Retinal pigment epithelial cell (primary cell): ENCODE data around the gene PKD2L2.
A peak's percentile ranks its signal among the peaks of the same experiment; 100 is the strongest.

Source experiments
- DNase-seq: peaks from one replicate; pipeline ENCODE4 v3.0.0-alpha.2; 2010; ENCODE audit warnings: low read depth
- H3K4me3 ChIP-seq: 2 replicates; pipeline ENCODE4 v1.5.1; 2011; ENCODE audit warnings: mild to moderate bottlenecking, low read length, control low read depth, moderate library complexity
- TF ChIP-seq, protein P1 (sequence below): conservative IDR thresholded peaks from 2 replicates; pipeline ENCODE4 v1.5.1; 2011; ENCODE audit warnings: low read depth, low read length, control low read depth, inconsistent platforms

Gene PKD2L2

DNA sequence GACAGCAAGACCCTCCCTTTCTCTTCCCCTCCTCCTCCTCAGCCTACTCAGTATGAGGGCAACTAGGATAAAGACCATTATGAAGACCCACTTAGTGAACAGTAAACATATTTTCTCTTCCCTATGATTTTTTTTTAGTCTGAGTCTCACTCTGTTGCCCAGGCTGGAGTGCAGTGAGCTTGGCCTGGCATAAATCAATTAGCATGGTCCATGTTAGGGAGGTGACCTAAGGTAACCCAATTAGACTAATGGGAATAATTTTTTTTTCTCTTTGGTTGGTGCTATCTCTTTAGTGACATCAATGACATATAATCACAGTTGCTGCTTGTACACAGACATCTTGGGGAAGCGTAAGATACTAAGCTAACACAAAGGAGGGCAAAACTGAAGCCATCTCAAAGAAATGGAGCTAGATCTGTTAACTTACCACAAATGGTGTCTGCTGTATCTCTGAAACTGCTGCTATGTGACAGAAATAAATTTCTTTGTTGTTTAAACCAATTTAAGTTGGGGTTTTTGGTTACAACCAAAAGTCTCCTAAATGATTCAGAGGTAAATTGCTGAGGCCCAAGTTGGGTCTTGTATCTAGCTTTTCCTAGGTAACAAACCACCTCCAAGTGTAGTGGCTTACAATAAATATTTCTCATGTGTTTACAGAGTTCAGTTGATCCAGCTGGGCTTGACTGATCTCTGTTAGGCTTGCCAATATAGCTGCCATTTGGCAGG is 13.3 kb downstream of the PKD2L2 start:
- no peak overlapping the region for H3K4me3 ChIP-seq
- no peak for DNase-seq
- TF ChIP-seq, protein P1, sequence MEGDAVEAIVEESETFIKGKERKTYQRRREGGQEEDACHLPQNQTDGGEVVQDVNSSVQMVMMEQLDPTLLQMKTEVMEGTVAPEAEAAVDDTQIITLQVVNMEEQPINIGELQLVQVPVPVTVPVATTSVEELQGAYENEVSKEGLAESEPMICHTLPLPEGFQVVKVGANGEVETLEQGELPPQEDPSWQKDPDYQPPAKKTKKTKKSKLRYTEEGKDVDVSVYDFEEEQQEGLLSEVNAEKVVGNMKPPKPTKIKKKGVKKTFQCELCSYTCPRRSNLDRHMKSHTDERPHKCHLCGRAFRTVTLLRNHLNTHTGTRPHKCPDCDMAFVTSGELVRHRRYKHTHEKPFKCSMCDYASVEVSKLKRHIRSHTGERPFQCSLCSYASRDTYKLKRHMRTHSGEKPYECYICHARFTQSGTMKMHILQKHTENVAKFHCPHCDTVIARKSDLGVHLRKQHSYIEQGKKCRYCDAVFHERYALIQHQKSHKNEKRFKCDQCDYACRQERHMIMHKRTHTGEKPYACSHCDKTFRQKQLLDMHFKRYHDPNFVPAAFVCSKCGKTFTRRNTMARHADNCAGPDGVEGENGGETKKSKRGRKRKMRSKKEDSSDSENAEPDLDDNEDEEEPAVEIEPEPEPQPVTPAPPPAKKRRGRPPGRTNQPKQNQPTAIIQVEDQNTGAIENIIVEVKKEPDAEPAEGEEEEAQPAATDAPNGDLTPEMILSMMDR = no peak

DNA sequence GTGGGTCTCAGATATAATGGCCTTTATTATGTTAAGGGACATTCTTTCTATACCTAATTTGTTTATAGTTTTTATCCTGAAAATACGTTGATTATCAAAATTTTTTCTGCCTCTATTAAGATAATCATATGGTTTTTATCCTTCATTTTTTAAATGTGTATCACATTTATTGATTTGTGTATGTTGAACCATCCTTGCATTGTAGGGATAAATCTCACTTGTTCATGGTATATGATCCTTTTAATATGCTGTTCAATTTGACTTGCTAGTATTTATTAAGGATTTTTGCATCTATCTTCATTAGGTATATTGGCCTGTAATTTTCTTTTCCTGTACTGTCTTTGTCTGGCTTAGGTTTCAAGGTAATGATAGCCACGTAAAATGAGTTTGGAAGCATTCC is 25.5 kb downstream of the PKD2L2 start:
- TF ChIP-seq, protein P1 = no peak
- DNase-seq = no peak

DNA sequence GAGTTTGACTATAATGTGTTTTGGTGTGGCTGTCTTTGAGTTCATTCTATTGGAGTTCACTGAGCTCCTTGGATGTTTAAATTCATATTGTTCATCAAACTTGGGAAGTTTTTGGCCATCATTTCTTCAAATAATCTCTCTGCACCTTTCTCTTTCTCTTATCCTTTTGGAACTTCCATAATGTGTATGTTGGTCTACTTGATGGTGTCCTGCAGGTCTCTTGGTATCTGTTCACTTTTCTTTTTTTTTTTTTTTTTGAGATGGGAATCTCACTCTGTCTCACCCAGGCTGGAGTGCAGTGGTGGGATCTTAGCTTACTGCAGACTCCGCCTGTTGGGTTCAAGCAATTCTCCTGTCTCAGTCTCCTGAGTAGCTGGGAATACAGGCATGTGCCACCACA is 27.7 kb downstream of the PKD2L2 start:
- no peak for DNase-seq
- TF ChIP-seq, protein P1 = no peak
- H3K4me3 ChIP-seq = no peak overlapping the region

More for the DNA sequence above, 25.5 kb downstream of the PKD2L2 start:
- H3K4me3 ChIP-seq = no peak overlapping the region

DNA sequence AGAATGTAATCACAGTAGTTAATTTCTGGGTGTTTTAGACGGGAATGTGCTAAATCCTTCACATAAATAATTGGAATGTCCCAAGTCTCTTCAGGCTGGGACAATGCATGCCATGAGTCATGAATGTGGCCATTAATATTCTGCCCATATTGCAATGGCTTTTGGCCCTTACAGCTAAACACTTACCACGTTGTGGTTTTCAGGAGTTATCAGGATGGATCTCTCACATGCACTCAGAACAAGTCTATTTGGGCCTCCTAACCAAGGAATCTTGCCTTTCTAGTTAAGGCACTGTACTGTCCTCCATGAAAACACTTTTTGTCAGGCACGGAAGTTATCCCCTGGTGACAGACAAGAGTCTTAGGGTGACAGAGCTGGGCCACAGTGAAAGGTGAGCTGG is 32.7 kb downstream of the PKD2L2 start:
- peak; percentile 55 for DNase-seq
- no peak overlapping the region for H3K4me3 ChIP-seq
- TF ChIP-seq, protein P1 = no peak

DNA sequence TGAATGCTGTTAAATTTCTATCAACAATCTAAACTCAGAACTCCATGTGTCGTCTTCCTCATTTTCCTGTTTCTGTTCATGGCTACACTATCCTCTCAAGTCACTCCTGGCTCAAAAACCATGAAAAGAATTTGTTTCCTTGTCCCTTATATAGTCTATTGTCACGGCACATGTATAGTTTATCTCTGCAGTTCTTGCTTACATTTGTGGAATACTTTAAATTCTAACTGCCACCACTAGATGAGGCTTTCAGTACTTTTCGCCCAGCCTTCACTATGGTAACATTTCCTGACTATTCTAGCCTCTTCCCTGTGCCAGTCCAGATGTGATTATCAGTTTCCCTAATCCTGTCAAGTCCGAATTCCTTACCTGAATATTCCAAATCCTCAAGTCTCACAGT is 34.6 kb downstream of the PKD2L2 start:
- no peak overlapping the region for H3K4me3 ChIP-seq
- no peak for DNase-seq
- TF ChIP-seq, protein P1 = no peak

DNA sequence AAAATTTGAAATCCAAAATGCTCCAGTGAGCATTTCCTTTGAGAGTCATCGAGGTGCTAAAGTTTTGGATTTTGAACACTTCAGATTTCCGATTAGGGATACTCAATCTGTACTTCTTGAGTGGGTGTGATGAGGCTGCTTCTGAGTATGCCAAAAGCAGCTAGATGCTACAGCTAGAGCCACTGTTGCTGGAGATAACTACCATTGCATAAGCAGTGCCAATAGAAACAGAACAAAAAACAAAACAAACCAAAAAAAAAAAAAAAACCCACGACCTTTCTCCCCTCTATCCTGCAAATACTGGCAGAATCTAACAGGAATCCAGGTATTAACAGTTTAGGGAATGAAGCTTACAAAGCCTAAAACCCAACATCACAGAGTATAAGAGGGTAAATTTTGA is 43.5 kb downstream of the PKD2L2 start:
- TF ChIP-seq, protein P1 = no peak
- H3K4me3 ChIP-seq = no peak overlapping the region
- DNase-seq = no peak

DNA sequence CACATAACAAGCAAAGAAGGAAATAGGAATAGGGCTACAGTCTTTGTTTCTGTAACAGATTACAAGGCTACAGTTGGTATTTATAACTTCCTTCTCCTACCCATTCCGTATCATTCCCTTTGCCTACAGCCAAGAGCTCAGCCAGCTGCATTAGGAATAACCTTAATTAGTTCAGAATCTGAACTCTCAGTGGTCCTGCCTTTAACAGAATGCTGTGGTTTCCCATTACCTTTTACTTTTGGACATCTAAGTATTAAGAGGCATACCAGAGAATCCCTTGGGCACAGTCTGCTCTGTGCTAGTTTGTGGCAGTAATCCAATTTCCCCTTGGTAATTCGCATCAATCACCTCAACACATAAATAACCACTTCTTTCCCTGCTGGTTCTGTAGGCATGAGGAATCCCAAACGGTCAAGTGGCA is 44.2 kb downstream of the PKD2L2 start:
- TF ChIP-seq, protein P1 = no peak
- no peak for DNase-seq
- no peak overlapping the region for H3K4me3 ChIP-seq
